Neural progenitor cell (in vitro differentiated cells): ENCODE measurements around the gene EIF1B.

ENCODE experiments used
- EZH2 ChIP-seq: fragments of 200-600 bp; sonication (generic); IDR thresholded peaks from 2 replicates; pipeline ENCODE4 v1.6.1; 2017; ENCODE audit warnings: antibody characterized with exemption, mild to moderate bottlenecking, moderate library complexity
- EZH2phosphoT487 ChIP-seq: fragments of 200-600 bp; sonication (generic); IDR thresholded peaks from 2 replicates; pipeline ENCODE4 v1.6.1; 2017; ENCODE audit warnings: antibody characterized with exemption
- TF ChIP-seq, protein P1 (sequence below): fragments of 200-600 bp; sonication (generic); IDR thresholded peaks from 2 replicates; pipeline ENCODE4 v1.5.1; 2017; ENCODE audit warnings: antibody characterized with exemption, mild to moderate bottlenecking

DNA sequence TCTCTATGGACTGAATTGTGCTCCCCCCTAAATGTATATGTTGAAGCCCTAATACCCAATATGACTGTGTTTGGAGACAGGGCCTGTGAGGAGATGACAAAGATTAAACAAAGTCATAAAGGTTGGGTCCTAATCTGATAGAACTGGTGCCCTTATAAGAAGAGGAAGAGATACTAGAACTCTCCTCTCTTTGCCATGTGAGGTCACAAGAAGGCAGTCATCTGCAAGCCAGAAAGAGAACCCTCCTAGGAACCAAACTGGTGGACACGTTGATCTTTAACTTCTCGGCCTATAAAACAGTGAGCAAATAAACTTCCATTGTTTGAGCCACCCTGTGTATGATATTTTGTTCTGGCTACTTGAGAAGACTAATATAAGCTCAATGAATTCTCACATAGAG is 45.9 kb downstream of the EIF1B start:
- TF ChIP-seq, protein P1, sequence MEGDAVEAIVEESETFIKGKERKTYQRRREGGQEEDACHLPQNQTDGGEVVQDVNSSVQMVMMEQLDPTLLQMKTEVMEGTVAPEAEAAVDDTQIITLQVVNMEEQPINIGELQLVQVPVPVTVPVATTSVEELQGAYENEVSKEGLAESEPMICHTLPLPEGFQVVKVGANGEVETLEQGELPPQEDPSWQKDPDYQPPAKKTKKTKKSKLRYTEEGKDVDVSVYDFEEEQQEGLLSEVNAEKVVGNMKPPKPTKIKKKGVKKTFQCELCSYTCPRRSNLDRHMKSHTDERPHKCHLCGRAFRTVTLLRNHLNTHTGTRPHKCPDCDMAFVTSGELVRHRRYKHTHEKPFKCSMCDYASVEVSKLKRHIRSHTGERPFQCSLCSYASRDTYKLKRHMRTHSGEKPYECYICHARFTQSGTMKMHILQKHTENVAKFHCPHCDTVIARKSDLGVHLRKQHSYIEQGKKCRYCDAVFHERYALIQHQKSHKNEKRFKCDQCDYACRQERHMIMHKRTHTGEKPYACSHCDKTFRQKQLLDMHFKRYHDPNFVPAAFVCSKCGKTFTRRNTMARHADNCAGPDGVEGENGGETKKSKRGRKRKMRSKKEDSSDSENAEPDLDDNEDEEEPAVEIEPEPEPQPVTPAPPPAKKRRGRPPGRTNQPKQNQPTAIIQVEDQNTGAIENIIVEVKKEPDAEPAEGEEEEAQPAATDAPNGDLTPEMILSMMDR, result no peak
- TF ChIP-seq EZH2 (no peak), EZH2phosphoT487 (no peak)
